CD14-positive monocyte (primary cell): ENCODE results near the gene BUD23. TPM values are rescaled to one million over a fixed set of nuclear protein-coding genes. Genes with fewer than 3 reads are reported as not detected.

Experiments
- DNase-seq, 3 donors: peaks; one replicate each; pipeline ENCODE4 v3.0.0-alpha.2; 2011 to 2022
- H2AFZ ChIP-seq: 2 replicates; pipeline ENCODE4 v1.6.0; 2012; ENCODE audit warnings: mild to moderate bottlenecking, low read depth, low read length, inconsistent platforms; ENCODE audit not compliant: insufficient read depth, poor library complexity, severe bottlenecking
- H3K27ac ChIP-seq, 2 donors: 1 replicate in 1 of 2; 2 replicates in 1 of 2; pipeline ENCODE4 v1.5.1; 2012 to 2013; ENCODE audit warnings: low read length in 2 of 2, control low read depth in 1 of 2, inconsistent platforms in 1 of 2, low read depth in 1 of 2, mild to moderate bottlenecking in 1 of 2
- H3K27me3 ChIP-seq, 2 donors: one replicate each; pipeline versions ENCODE4 v1.6.0 to v1.6.1; 2011 to 2013; ENCODE audit warnings: low read length in 2 of 2; ENCODE audit not compliant: control insufficient read depth in 2 of 2, insufficient read depth in 2 of 2
- H3K36me3 ChIP-seq, 2 donors: replicated peaks in 1 of 2; 1 replicate in 1 of 2; 2 replicates in 1 of 2; pipeline versions ENCODE4 v1.5.1 to v1.6.1; 2012 to 2013; ENCODE audit warnings: low read length in 2 of 2, control low read depth in 1 of 2, inconsistent platforms in 1 of 2, mild to moderate bottlenecking in 1 of 2; ENCODE audit not compliant: insufficient read depth in 2 of 2, control insufficient read depth in 1 of 2
- H3K4me1 ChIP-seq, 2 donors: 1 replicate in 1 of 2; 2 replicates in 1 of 2; pipeline versions ENCODE4 v1.5.1 to v1.6.1; 2012 to 2013; ENCODE audit warnings: low read length in 2 of 2, control low read depth in 1 of 2, inconsistent platforms in 1 of 2, mild to moderate bottlenecking in 1 of 2, moderate library complexity in 1 of 2; ENCODE audit not compliant: insufficient read depth in 2 of 2, control insufficient read depth in 1 of 2
- H3K4me2 ChIP-seq: replicated peaks from 2 replicates; pipeline ENCODE3; 2012; ENCODE audit warnings: low read length, moderate library complexity, mild to moderate bottlenecking; ENCODE audit not compliant: poor library complexity, severe bottlenecking; ENCODE audit errors: extremely low read depth
- H3K4me3 ChIP-seq, 3 experiments: fragments of 200-600 bp in 1 of 3; sonication (generic) in 1 of 3; replicated peaks in 1 of 3; 1 replicate in 2 of 3; 2 replicates in 1 of 3; pipeline ENCODE4 v1.5.1; 2011 to 2013; ENCODE audit warnings: low read length in 3 of 3, mild to moderate bottlenecking in 3 of 3, control low read depth in 2 of 3, low read depth in 2 of 3, inconsistent platforms in 1 of 3, moderate library complexity in 1 of 3
- H3K79me2 ChIP-seq: 2 replicates; pipeline ENCODE4 v1.6.0; 2012; ENCODE audit warnings: mild to moderate bottlenecking, control low read depth, inconsistent platforms, low read length, moderate library complexity; ENCODE audit not compliant: insufficient read depth
- H3K9ac ChIP-seq: 2 replicates; pipeline ENCODE4 v1.6.0; 2017; ENCODE audit warnings: low read length, mild to moderate bottlenecking; ENCODE audit not compliant: insufficient read depth, poor library complexity, severe bottlenecking
- H3K9me3 ChIP-seq, 2 donors: replicated peaks in 1 of 2; 1 replicate in 1 of 2; 2 replicates in 1 of 2; pipeline versions ENCODE4 v1.5.1 to v1.6.1; 2012 to 2013; ENCODE audit warnings: low read length in 2 of 2, control low read depth in 1 of 2; ENCODE audit not compliant: control insufficient read depth in 1 of 2, insufficient read depth in 1 of 2
- H4K20me1 ChIP-seq: 2 replicates; pipeline ENCODE4 v1.6.0; 2012; ENCODE audit warnings: mild to moderate bottlenecking, low read length, control low read depth, moderate library complexity; ENCODE audit not compliant: insufficient read depth
- H3K27ac Mint-ChIP-seq, 7 donors: one replicate each; pipeline ENCODE4 v1.8.0; 2020; ENCODE audit warnings: mild to moderate bottlenecking in 7 of 7, mixed read lengths in 7 of 7, moderate library complexity in 6 of 7, inconsistent platforms in 2 of 7
- H3K27me3 Mint-ChIP-seq, 3 donors: one replicate each; pipeline ENCODE4 v1.8.0; 2021 to 2022; ENCODE audit warnings: low read depth in 3 of 3, mild to moderate bottlenecking in 3 of 3, mixed read lengths in 3 of 3, moderate library complexity in 3 of 3, inconsistent platforms in 1 of 3
- H3K36me3 Mint-ChIP-seq, 2 donors: one replicate each; pipeline ENCODE4 v1.8.0; 2020; ENCODE audit warnings: mixed read lengths in 2 of 2, inconsistent platforms in 1 of 2, mild to moderate bottlenecking in 1 of 2
- H3K4me1 Mint-ChIP-seq: one replicate; pipeline ENCODE4 v1.8.0; 2020; ENCODE audit warnings: mild to moderate bottlenecking, mixed read lengths
- H3K4me3 Mint-ChIP-seq, 2 donors: one replicate each; pipeline ENCODE4 v1.8.0; 2020; ENCODE audit warnings: mild to moderate bottlenecking in 2 of 2, mixed read lengths in 2 of 2, moderate library complexity in 1 of 2
- H3K9me3 Mint-ChIP-seq, 7 donors: one replicate each; pipeline ENCODE4 v1.8.0; 2020 to 2022; ENCODE audit warnings: mixed read lengths in 7 of 7, mild to moderate bottlenecking in 6 of 7, moderate library complexity in 6 of 7, inconsistent platforms in 2 of 7
- WGBS: methylation state at CpG from one replicate; pipeline ENCODE4 v1.1.5; 2013; ENCODE audit warnings: missing lambda C conversion rate; ENCODE audit not compliant: insufficient coverage; 5-methylcytosine and 5-hydroxymethylcytosine counted together
- intact Hi-C, 2 donors: fragments of 100-400 bp; cut with micrococcal nuclease; formaldehyde crosslinking; loops; one replicate each; pipeline versions ENCODE4 v1.15.0 to v1.15.1; 2023
- polyA plus RNA-seq, 3 donors: library from polyadenylated mRNA; depleted of rRNA in 1 of 3; unstranded in 2 of 3; stranded (reverse) in 1 of 3; fragments of 300-500 nt in 2 of 3; fragments of >200 nt in 1 of 3; fragmentation: Illumina TruSeq in 2 of 3; gene quantifications; 1 replicate in 2 of 3; 2 replicates in 1 of 3; pipeline ENCODE4 v1.2.3, GENCODE V29; 2012 to 2021
- TF ChIP-seq, protein P1 (sequence below): fragments of 200-600 bp; IDR thresholded peaks from one replicate; pipeline ENCODE4 v1.8.0; 2022; ENCODE audit warnings: antibody characterized with exemption, mild to moderate bottlenecking

Gene BUD23
- polyA plus RNA-seq, 3 donors: 44.5 to 51.9 (median 51.1) TPM

DNA sequence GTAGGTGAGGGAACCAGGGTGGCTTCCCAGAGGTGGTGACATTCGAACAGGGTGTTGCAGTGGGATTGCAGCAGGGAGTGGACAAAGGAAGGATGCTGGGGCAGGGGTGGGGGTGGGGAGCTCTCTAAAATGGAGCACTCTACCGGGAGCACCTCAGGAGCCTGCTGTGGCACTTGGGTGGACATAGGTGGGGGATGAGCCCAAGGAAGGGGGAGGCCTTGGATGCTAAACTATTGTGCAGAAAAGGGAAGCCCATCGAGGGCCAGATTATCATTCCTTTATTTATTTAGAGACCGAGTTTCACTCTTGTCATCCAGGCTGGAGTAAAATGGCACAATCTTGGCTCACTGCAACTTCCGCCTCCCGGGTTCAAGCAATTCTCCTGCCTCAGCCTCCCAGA lies 39.4 kb downstream of the BUD23 start:
- Histone ChIP-seq H4K20me1 (no peaks in the 10 kb centered on the region), H3K4me2 (no peak overlapping the region), H2AFZ (no peak overlapping the region), H3K27me3 (peaks cover 17 to 76% of the 10 kb centered on the region in 2 donors), H3K79me2 (no peaks in the 10 kb centered on the region), H3K4me3 (no peak overlapping the region), H3K9me3 (no peaks in the 10 kb centered on the region), H3K36me3 (no peaks in the 10 kb centered on the region), H3K4me1 (peaks cover 15 to 22% of the 10 kb centered on the region in 2 donors), H3K9ac (no peak overlapping the region), H3K27ac (no peak overlapping the region)
- intact Hi-C loops: loop anchor here in 1 of 2 donors (5.0 kb wide), 1 partner anchor 55 kb away; the partner anchor contains the start of gene VPS37D
- no peak for DNase-seq
- H3K4me1 Mint-ChIP-seq: peaks cover 16% of the 10 kb centered on the region
- H3K27me3 Mint-ChIP-seq: peaks cover 54 to 65% (median 60%) of the 10 kb centered on the region in 3 donors
- TF ChIP-seq, protein P1, sequence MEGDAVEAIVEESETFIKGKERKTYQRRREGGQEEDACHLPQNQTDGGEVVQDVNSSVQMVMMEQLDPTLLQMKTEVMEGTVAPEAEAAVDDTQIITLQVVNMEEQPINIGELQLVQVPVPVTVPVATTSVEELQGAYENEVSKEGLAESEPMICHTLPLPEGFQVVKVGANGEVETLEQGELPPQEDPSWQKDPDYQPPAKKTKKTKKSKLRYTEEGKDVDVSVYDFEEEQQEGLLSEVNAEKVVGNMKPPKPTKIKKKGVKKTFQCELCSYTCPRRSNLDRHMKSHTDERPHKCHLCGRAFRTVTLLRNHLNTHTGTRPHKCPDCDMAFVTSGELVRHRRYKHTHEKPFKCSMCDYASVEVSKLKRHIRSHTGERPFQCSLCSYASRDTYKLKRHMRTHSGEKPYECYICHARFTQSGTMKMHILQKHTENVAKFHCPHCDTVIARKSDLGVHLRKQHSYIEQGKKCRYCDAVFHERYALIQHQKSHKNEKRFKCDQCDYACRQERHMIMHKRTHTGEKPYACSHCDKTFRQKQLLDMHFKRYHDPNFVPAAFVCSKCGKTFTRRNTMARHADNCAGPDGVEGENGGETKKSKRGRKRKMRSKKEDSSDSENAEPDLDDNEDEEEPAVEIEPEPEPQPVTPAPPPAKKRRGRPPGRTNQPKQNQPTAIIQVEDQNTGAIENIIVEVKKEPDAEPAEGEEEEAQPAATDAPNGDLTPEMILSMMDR: no peak
- H3K36me3 Mint-ChIP-seq: peaks cover 4 to 5% of the 10 kb centered on the region in 2 donors
- H3K9me3 Mint-ChIP-seq: peaks cover 0 to 17% (median 11%) of the 10 kb centered on the region in 7 donors
- H3K4me3 Mint-ChIP-seq: peak overlapping the region in 1 of 2 donors; percentile 55
- 50% methylated on average over 1 of the region's 6 CpGs for WGBS
- no peak overlapping the region for H3K27ac Mint-ChIP-seq

DNA sequence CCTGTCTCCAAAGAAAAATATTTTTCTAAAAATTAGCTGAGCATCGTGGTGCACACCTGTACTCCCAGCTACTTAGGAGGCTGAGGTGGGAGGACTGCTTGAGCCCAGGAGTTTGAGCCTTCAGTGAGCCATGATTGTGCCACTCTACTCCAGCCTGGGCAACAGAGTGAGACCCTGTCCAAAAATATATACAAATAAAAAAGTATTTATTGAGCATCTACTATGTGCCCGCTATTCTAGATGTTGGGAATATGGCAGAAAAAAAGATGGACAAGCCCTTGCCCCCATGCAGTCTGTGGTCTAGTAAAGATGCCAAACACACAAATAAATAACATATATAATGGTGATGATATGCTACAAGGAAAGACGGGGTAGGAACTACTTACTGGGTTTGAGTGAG lies 40.4 kb downstream of the BUD23 start:
- Histone ChIP-seq H3K4me3 (no peak overlapping the region), H3K27ac (no peak overlapping the region), H3K9me3 (no peaks in the 10 kb centered on the region), H3K79me2 (no peaks in the 10 kb centered on the region), H4K20me1 (no peaks in the 10 kb centered on the region), H3K36me3 (no peaks in the 10 kb centered on the region), H2AFZ (no peak overlapping the region), H3K4me1 (peaks cover 5 to 11% of the 10 kb centered on the region in 2 donors), H3K27me3 (peaks cover 22 to 76% of the 10 kb centered on the region in 2 donors), H3K4me2 (no peak overlapping the region), H3K9ac (no peak overlapping the region)
- Mint-ChIP-seq H3K27me3 (peaks cover 55 to 64% (median 61%) of the 10 kb centered on the region in 3 donors), H3K36me3 (peaks cover 4 to 5% of the 10 kb centered on the region in 2 donors), H3K4me1 (peaks cover 11% of the 10 kb centered on the region), H3K27ac (no peak overlapping the region), H3K4me3 (peak overlapping the region in 1 of 2 donors; percentile 72), H3K9me3 (peaks cover 0 to 14% (median 8%) of the 10 kb centered on the region in 7 donors)
- WGBS: no CpG with 5 or more reads among the region's 3 CpGs
- intact Hi-C loops: loop anchor here in 1 of 2 donors (5.0 kb wide), 1 partner anchor 57 kb away; the partner anchor contains the start of gene VPS37D
- DNase-seq: no peak
- TF ChIP-seq, protein P1: no peak
